HTERT RPE-1 (cell line): Measurements from ENCODE around the gene CCDC197.

Experiments used
- in situ Hi-C: fragments of 300-500 bp; cut with MboI; formaldehyde crosslinking; loops from 4 replicates; pipeline ENCODE4 v1.14.3; 2020; ENCODE audit warnings: low sequenced_read_pairs

Gene CCDC197

GRCh38 chr14:93977171-93977570 is 19.9 kb upstream of the CCDC197 start:
- in situ Hi-C loops = no loop called here

GRCh38 chr14:93977790-93978581 is 19.1 kb upstream of the CCDC197 start:
- in situ Hi-C loops = no loop called here

- in situ Hi-C loops = no loop called here
Observed at GRCh38 chr14:93978735-93979134, 18.4 kb upstream of the CCDC197 start.

- in situ Hi-C loops = no loop called here
Observed at GRCh38 chr14:93980456-93981201, 16.5 kb upstream of the CCDC197 start.

- in situ Hi-C loops = no loop called here
Observed at GRCh38 chr14:93981316-93982229, 15.5 kb upstream of the CCDC197 start.

GRCh38 chr14:93982230-93983007 is 14.7 kb upstream of the CCDC197 start:
- in situ Hi-C loops = no loop called here

GRCh38 chr14:93984070-93984469 is 13.0 kb upstream of the CCDC197 start:
- in situ Hi-C loops = no loop called here

GRCh38 chr14:93984987-93985410 is 12.1 kb upstream of the CCDC197 start:
- in situ Hi-C loops = no loop called here

- in situ Hi-C loops = no loop called here
Observed at GRCh38 chr14:93986955-93987354, 10.1 kb upstream of the CCDC197 start.

GRCh38 chr14:93987376-93987775 is 9.7 kb upstream of the CCDC197 start:
- in situ Hi-C loops = no loop called here

- in situ Hi-C loops = no loop called here
Observed at GRCh38 chr14:93987815-93988476, 9.2 kb upstream of the CCDC197 start.

GRCh38 chr14:93989939-93990338 is 7.2 kb upstream of the CCDC197 start:
- in situ Hi-C loops = no loop called here

- in situ Hi-C loops = no loop called here
Observed at GRCh38 chr14:93991212-93991611, 5.9 kb upstream of the CCDC197 start.

GRCh38 chr14:93991649-93992048 is 5.5 kb upstream of the CCDC197 start:
- in situ Hi-C loops = no loop called here

- in situ Hi-C loops = no loop called here
Observed at GRCh38 chr14:93993382-93993781, 3.7 kb upstream of the CCDC197 start.

- in situ Hi-C loops = no loop called here
Observed at GRCh38 chr14:93994919-93995682, 2.0 kb upstream of the CCDC197 start.

- in situ Hi-C loops = no loop called here
Observed at GRCh38 chr14:93996130-93996695, 888 bp upstream of the CCDC197 start.

GRCh38 chr14:93997916-93998870 is 1.1 kb downstream of the CCDC197 start:
- in situ Hi-C loops = no loop called here
